PC-9 (cell line): Measurements from ENCODE around the gene OBSCN.

Experiments
- EZH2 ChIP-seq: fragments of 200-600 bp; sonication (generic); IDR thresholded peaks from 2 replicates; pipeline ENCODE4 v1.8.0; 2017; ENCODE audit warnings: antibody characterized with exemption, low read depth
- TF ChIP-seq, protein P1 (sequence below): fragments of 200-600 bp; sonication (generic); conservative IDR thresholded peaks from 2 replicates; pipeline ENCODE4 v1.6.1; 2017; ENCODE audit warnings: mixed run types, antibody characterized with exemption, mild to moderate bottlenecking, moderate library complexity

DNA sequence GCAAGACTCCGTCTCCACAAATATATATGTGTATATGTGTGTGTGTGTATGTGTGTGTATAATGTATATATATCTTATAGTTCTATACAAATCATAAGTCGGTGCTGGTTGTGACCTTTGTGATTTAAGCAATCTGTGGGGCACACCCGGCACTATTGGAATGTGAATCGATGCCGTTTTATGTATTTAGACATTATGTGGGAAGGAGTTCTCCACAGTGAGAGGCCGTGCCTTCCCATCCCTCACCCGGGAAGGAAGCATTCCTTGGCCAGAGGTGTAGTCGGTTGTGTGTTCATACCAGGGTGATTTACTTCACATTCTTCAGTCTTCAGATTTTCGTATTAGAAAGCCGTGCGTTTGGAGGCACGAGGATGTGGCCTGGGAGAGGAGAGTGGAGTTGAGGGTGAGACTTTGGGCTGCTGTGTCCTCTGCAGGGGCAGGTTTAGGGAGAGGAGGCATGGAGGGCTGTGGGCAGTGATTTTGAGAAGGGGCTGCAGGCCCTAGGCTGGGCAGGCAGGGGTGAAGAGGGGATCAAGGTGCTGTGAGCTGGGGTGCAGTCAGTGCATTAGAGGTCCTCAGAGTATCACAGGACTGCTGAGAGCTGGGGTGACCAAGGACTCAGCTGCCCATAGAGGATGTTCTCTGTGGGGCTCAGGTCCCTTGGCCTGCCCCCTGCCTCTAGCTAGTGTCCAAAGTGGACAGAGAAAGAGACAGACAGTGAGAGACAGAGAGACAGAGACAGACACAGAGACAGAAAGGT lies 141.0 kb downstream of the OBSCN start:
- TF ChIP-seq EZH2 = no peak
- TF ChIP-seq, protein P1, sequence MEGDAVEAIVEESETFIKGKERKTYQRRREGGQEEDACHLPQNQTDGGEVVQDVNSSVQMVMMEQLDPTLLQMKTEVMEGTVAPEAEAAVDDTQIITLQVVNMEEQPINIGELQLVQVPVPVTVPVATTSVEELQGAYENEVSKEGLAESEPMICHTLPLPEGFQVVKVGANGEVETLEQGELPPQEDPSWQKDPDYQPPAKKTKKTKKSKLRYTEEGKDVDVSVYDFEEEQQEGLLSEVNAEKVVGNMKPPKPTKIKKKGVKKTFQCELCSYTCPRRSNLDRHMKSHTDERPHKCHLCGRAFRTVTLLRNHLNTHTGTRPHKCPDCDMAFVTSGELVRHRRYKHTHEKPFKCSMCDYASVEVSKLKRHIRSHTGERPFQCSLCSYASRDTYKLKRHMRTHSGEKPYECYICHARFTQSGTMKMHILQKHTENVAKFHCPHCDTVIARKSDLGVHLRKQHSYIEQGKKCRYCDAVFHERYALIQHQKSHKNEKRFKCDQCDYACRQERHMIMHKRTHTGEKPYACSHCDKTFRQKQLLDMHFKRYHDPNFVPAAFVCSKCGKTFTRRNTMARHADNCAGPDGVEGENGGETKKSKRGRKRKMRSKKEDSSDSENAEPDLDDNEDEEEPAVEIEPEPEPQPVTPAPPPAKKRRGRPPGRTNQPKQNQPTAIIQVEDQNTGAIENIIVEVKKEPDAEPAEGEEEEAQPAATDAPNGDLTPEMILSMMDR = no peak
